Gastrocnemius medialis (tissue), 4 donors: ENCODE data around the gene NUP205.

Source experiments
- POLR2A ChIP-seq, 2 donors: fragments of 450-650 bp; IDR thresholded peaks; one replicate each; pipeline ENCODE4 v1.6.1; 2017; ENCODE audit warnings: antibody characterized with exemption in 2 of 2, mild to moderate bottlenecking in 2 of 2, moderate library complexity in 2 of 2
- TF ChIP-seq, protein P1 (sequence below), 5 experiments: fragments of 450-650 bp in 3 of 5; fragments of 200-600 bp in 2 of 5; sonication (generic) in 2 of 5; IDR thresholded peaks in 4 of 5; conservative IDR thresholded peaks in 1 of 5; 1 replicate in 4 of 5; 2 replicates in 1 of 5; pipeline ENCODE4 v1.5.1; 2016 to 2019; ENCODE audit warnings: antibody characterized with exemption in 5 of 5, mild to moderate bottlenecking in 3 of 5, moderate library complexity in 3 of 5

DNA sequence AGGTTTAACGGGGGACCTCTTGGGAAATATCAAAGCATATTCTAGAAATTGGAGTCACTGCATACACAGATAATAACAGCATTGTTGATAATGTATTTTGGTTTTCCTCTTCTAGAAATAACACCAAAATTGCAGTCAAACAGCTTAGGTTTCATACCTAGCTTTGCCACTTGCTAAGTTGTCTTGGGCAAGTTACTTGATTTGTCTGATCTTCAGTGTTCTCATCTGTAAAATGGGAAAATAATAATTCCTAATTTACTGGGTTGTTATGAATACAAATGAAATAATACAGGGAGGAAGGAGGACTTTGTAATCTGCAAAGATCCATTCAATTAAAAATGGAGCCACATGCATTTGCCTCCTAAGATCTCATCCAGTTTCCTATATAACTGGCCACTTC, 20.3 kb upstream of the NUP205 start:
- TF ChIP-seq, protein P1, sequence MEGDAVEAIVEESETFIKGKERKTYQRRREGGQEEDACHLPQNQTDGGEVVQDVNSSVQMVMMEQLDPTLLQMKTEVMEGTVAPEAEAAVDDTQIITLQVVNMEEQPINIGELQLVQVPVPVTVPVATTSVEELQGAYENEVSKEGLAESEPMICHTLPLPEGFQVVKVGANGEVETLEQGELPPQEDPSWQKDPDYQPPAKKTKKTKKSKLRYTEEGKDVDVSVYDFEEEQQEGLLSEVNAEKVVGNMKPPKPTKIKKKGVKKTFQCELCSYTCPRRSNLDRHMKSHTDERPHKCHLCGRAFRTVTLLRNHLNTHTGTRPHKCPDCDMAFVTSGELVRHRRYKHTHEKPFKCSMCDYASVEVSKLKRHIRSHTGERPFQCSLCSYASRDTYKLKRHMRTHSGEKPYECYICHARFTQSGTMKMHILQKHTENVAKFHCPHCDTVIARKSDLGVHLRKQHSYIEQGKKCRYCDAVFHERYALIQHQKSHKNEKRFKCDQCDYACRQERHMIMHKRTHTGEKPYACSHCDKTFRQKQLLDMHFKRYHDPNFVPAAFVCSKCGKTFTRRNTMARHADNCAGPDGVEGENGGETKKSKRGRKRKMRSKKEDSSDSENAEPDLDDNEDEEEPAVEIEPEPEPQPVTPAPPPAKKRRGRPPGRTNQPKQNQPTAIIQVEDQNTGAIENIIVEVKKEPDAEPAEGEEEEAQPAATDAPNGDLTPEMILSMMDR (IDR thresholded peaks at IDR 0.05 in 4 of 5, conservative IDR thresholded peaks at IDR 0.05 in 1 of 5): no peak
- TF ChIP-seq POLR2A (IDR thresholded peaks at IDR 0.05): no peak
